ENCODE data around the gene EEF2.
"Not testable (repeated sequence)": the region's sequence is repeated elsewhere in the genome, so short reads cannot be mapped to it uniquely, and the experiment has no call there.

Gene EEF2

DNA sequence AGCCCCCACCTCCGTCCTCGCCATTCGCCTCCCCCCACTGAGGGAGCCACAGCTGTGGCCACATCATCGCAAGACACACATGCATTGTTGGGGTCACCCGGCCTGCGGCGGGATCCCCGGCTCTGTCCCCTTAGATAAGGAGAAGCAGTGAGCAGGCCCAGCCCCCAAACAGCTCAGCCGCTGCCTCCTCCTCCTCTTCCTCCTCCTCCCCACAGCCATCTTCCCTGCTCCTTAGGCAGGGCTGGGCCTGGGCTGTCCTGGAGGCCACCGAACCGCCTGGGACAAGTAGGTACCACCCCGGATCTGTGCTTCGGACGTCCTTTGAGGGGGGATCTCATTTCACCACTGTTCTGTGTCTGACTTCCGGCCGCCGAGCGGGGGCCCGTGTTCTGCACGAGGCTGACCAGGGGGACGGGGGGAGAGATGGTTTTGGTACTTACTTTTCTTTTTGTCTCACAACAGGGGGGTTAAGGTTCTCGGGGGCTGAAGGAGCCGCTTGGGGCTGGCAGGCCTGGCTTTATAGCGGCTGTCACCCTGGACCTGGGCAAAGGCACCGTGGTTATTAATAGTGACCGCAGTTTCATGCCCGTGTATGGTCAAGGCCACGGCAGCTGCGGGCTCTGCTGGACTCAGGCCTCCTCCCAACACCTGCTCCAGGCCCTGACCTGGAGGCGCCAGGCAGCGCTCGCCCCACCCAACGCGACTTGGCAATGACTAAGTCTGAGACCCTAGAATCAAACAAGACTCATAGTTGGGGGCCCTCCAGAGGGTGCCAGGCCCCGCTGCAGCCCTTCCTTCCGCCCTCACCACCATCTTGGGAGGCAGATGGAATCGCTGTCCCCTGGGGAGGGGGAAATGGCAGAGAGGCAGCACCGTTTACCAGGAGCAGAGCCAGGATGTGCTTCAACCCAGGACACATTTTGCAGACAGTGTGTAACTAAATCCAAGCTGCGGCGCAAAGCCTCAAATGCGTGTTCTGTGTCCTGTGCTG is 34.1 kb downstream of the EEF2 start:
- DNase-seq (ENCODE audit: low spot score) = peak; percentile 81
- H3K4me3 ChIP-seq = peak overlapping the region; percentile 64
- peak overlapping the region; percentile 83 to 94 for H3K27ac ChIP-seq
- TF ChIP-seq, protein P1, sequence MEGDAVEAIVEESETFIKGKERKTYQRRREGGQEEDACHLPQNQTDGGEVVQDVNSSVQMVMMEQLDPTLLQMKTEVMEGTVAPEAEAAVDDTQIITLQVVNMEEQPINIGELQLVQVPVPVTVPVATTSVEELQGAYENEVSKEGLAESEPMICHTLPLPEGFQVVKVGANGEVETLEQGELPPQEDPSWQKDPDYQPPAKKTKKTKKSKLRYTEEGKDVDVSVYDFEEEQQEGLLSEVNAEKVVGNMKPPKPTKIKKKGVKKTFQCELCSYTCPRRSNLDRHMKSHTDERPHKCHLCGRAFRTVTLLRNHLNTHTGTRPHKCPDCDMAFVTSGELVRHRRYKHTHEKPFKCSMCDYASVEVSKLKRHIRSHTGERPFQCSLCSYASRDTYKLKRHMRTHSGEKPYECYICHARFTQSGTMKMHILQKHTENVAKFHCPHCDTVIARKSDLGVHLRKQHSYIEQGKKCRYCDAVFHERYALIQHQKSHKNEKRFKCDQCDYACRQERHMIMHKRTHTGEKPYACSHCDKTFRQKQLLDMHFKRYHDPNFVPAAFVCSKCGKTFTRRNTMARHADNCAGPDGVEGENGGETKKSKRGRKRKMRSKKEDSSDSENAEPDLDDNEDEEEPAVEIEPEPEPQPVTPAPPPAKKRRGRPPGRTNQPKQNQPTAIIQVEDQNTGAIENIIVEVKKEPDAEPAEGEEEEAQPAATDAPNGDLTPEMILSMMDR (IDR thresholded peaks at IDR 0.05) = no peak

DNA sequence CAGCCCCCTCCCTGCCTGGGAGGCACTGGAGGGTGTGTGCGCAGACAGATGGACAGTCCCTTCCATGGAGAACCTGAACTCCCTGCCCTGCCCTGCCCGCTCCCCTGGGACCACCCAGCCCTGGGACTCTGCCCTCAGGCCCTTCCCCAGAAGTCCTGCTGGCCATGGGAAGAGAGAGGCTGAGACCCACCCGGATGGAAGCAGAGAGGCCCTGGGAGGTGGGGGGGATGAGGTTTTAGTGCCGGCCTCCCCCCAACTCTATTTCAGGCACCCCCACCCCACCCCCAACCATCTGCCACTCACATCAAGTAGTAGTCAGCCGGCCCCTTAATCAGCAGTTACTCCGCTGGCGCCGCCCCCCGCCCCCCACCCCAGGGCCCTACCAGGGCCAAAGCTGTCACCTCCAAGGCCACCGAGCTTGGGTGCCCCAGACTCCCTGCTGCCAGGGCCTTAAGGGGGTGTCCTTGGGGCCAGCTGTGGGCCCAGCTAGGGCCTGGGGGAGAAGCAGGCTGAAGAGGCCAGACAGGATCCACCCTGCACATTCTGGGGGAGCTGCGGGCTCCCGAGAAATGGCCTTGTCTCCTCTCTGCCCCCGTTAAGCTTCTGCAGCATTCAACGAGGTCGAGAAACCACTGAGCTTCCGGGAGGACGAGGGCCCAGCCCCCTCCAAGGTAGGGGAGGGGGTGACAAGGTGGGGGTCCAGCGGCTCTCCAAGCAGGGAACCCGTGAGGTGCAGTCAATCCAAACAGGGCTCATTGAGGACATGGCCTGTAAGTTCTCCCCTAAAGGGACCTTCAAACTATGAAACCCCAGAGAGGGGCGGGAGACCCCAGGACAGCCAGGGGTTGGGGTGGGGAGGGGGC is 35.0 kb downstream of the EEF2 start:
- TF ChIP-seq, protein P1 (IDR thresholded peaks at IDR 0.05) = no peak
- peak; percentile 71 for DNase-seq (ENCODE audit: low spot score)
- peak overlapping the region; percentile 64 for H3K4me3 ChIP-seq
- H3K27ac ChIP-seq = peak overlapping the region; percentile 83 to 94

DNA sequence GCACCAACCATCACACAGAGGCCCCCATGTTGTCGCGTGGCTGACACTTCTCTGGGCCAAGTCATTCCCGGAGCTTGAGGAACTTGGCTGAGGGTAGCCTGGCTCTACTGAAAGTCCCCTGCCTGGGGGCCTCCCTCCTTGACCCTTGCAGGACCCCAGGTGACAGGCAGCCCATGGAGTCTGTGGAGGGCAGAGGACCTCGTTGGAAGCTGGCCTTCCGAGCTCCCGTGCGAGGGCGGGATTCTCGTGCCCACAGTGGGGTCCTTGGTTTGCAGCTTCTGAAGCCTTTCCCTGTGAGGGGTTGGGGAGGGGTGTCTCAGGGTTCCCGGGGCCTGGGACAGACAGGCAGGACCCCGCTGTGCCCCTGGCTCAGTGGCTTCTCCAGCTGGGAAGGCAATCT is 36.0 kb downstream of the EEF2 start:
- DNase-seq (ENCODE audit: low spot score) = no peak
- Histone ChIP-seq H3K4me3 (no peak overlapping the region), H3K27ac (no peak overlapping the region)
- TF ChIP-seq, protein P1 (IDR thresholded peaks at IDR 0.05) = no peak

DNA sequence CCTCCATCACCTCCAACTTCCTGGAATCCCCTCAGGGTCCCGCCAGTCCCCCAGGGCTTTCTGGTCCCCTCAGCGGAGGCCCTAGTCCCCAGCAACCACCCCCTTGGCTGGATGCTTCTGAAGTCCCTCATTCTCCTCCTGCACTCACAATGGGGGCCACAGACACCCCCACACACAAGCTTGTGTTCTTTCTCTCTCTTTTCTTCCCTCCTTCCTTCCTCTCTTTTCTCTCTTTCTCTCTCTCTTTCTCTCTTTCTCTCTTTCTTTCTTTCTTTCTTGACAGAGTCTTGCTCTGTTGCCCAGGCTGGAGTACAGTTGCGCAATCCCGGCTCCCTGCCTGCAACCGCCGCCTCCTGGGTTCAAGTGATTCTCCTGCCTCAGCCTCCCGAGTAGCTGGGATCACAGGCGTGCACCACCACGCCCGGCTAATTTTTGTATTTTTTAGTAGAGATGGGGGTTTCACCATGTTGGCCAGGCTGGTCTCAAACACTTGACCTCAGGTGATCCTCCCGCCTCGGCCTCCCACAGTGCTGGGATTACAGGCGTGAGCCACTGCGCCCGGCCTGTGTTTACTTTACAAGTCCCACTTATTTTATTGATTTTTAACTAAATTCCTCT is 37.8 kb downstream of the EEF2 start:
- not testable (repeated sequence) for DNase-seq (ENCODE audit: low spot score); H3K4me3 ChIP-seq; H3K27ac ChIP-seq

DNA sequence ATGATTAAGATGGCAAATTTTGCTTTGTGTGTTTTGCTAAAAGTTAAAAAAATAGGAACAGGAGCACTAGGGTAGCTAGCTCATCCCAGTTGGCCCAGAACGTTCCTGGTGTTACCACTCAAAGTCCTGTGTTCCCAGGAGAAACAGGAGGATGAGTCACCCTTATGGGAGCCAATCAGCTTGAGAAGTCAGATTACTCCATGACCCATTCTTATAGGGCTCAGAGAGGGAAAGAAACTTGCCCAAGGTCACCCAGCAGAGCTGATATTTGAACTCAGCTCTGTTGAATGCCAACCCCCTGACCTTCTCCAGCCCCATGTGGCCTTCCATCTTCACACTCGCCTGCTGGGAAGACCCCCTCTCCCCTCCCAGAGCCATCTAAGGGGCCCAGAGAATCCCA is 39.4 kb downstream of the EEF2 start:
- Histone ChIP-seq H3K27ac (no peak overlapping the region), H3K4me3 (no peak overlapping the region)
- TF ChIP-seq, protein P1 (IDR thresholded peaks at IDR 0.05) = no peak
- DNase-seq (ENCODE audit: low spot score) = no peak

DNA sequence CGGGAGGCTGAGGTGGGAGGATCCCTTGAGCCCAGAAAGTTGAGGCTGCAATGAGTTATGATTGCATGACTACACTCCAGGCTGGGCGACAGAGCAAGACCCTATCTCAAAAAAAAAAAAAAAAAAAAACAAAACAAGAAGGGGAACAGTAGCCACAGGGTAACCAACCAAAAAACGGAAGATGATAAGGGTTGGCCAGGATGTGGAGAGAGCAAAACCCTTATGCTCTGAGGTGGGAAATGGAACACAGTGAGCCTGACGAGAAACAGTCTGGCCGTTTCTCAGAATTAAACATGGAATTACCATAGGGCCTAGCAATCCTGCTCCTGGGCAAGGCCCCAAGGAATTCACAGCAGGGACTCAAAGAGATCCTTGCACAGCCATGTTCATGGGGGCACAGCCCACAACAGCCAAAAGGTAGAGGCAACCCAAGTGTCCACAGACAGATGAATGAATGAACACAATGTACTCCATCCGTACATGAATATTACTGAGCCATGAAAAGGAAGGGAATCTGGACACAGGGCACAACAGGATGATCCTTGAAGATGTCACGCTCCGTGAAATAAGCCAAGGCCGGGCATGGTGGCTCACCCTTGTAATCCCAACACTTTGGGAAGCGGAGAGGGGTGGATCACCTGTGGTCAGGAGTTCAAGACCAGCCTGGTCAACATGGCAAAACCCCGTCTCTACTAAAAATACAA is 41.1 kb downstream of the EEF2 start:
- Histone ChIP-seq H3K27ac (no peak overlapping the region), H3K4me3 (no peak overlapping the region)
- DNase-seq (ENCODE audit: low spot score) = no peak
- TF ChIP-seq, protein P1 (IDR thresholded peaks at IDR 0.05) = no peak

Data from coronary artery (tissue), 2 donors.